Neural progenitor cell (in vitro differentiated cells): ENCODE data around the gene RAPGEF2. TPM values are rescaled to one million over a fixed set of nuclear protein-coding genes. Genes with fewer than 3 reads are reported as not detected.

ENCODE experiments used
- DNase-seq: peaks from one replicate; pipeline ENCODE4 v3.0.0-alpha.2; 2016; ENCODE audit warnings: low spot score
- H2AFZ ChIP-seq: fragments of 200-600 bp; sonication (generic); replicated peaks from 2 replicates; pipeline ENCODE4 v1.6.1; 2016; ENCODE audit warnings: antibody characterized with exemption
- H3F3A ChIP-seq: fragments of 200-600 bp; sonication (generic); 2 replicates; pipeline ENCODE4 v1.6.1; 2016; ENCODE audit warnings: antibody characterized with exemption, low read depth
- H3K27ac ChIP-seq: fragments of 200-600 bp; sonication (generic); 2 replicates; pipeline ENCODE4 v1.5.1; 2016; ENCODE audit warnings: mild to moderate bottlenecking
- H3K27me3 ChIP-seq: fragments of 200-600 bp; sonication (generic); 2 replicates; pipeline ENCODE4 v1.6.1; 2016; ENCODE audit warnings: mild to moderate bottlenecking, moderate library complexity
- H3K36me3 ChIP-seq: fragments of 200-600 bp; sonication (generic); 2 replicates; pipeline ENCODE4 v1.5.1; 2016
- H3K4me1 ChIP-seq: fragments of 200-600 bp; sonication (generic); 2 replicates; pipeline ENCODE4 v1.6.1; 2016; ENCODE audit warnings: mixed run types
- H3K4me2 ChIP-seq: fragments of 200-600 bp; sonication (generic); 2 replicates; pipeline ENCODE4 v1.6.1; 2016
- H3K4me3 ChIP-seq: fragments of 200-600 bp; sonication (generic); 2 replicates; pipeline ENCODE4 v1.5.1; 2016
- H3K79me2 ChIP-seq: fragments of 200-600 bp; sonication (generic); 2 replicates; pipeline ENCODE4 v1.6.1; 2016; ENCODE audit warnings: low read depth
- H3K9ac ChIP-seq: fragments of 200-600 bp; sonication (generic); 2 replicates; pipeline ENCODE4 v1.6.1; 2016
- H3K9me3 ChIP-seq: fragments of 200-600 bp; sonication (generic); 2 replicates; pipeline ENCODE4 v1.5.1; 2016; ENCODE audit warnings: low read depth
- H4K20me1 ChIP-seq: fragments of 200-600 bp; sonication (generic); 2 replicates; pipeline ENCODE4 v1.6.1; 2016; ENCODE audit warnings: low read depth
- H3K27ac Mint-ChIP-seq: 3 replicates; pipeline ENCODE4 v1.8.0; 2021; ENCODE audit warnings: mixed read lengths
- H3K27me3 Mint-ChIP-seq: 2 replicates; pipeline ENCODE4 v1.8.0; 2022; ENCODE audit warnings: low read depth, mild to moderate bottlenecking, inconsistent platforms, moderate library complexity, mixed read lengths; ENCODE audit not compliant: insufficient read depth
- H3K36me3 Mint-ChIP-seq: 3 replicates; pipeline ENCODE4 v1.8.0; 2021; ENCODE audit warnings: mixed read lengths
- H3K4me1 Mint-ChIP-seq: 3 replicates; pipeline ENCODE4 v1.8.0; 2021; ENCODE audit warnings: mixed read lengths
- H3K4me3 Mint-ChIP-seq: 3 replicates; pipeline ENCODE4 v1.8.0; 2021; ENCODE audit warnings: mild to moderate bottlenecking, moderate library complexity, mixed read lengths
- H3K9me3 Mint-ChIP-seq: 3 replicates; pipeline ENCODE4 v1.8.0; 2020; ENCODE audit warnings: mixed read lengths
- EZH2 ChIP-seq: fragments of 200-600 bp; sonication (generic); IDR thresholded peaks from 2 replicates; pipeline ENCODE4 v1.6.1; 2017; ENCODE audit warnings: antibody characterized with exemption, mild to moderate bottlenecking, moderate library complexity
- EZH2phosphoT487 ChIP-seq: fragments of 200-600 bp; sonication (generic); IDR thresholded peaks from 2 replicates; pipeline ENCODE4 v1.6.1; 2017; ENCODE audit warnings: antibody characterized with exemption
- total RNA-seq: library from RNA; depleted of rRNA; stranded (reverse); fragments of >200 nt; gene quantifications from 2 replicates; pipeline ENCODE4 v1.2.3, GENCODE V29; 2015; ENCODE audit warnings: low replicate concordance
- TF ChIP-seq, protein P1 (sequence below): fragments of 200-600 bp; sonication (generic); IDR thresholded peaks from 2 replicates; pipeline ENCODE4 v1.5.1; 2017; ENCODE audit warnings: antibody characterized with exemption, mild to moderate bottlenecking

Gene RAPGEF2
- 49.5 and 70.4 TPM in 2 replicates for total RNA-seq

DNA sequence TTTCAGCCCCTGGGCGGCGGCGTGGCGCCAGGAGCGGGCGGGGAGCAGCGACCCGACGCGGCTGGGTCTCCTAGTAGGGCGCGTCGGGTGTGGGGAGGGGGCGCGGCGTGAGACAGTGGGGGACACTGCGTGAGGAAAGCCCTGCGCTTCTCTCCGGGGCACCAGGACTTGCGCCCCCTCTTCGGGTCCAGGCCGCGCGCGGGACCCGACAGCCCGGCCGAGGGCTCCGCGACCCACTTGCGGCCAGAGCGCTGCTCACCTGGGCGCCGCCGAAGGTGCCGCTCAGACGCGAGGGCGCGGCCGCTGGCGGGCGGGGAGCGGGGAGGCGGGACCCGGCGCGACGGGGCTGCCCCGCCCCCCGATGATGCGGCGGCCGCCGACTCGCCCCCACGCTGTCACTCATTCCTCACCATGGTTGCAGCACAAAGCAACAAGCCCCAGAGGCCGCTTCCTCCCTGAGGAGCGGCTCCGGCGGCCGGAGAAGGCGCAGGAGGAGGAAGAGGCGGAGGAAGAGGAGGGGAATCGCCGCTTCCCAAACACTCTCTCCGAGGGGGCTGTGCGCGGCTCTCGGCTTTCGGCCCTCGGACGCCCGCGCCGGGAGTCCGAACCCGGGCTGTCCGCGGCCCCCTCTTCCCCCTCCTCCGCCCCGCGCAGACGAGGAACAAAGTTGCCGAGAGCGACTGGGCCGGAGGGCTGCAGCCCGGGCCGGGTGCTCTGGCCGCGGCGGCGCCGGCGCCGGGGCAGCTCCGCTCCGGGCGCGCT, at the start of gene RAPGEF2:
TSS of gene RAPGEF2 (plus strand) at position 458 of the 762 bp plus-strand sequence. CDS start 1,084 bp downstream, outside the sequence.
- H3K79me2 ChIP-seq = peaks cover 38% of the 10 kb centered on the region
- no peaks in the 10 kb centered on the region for H3K36me3 Mint-ChIP-seq
- peaks cover 32% of the 10 kb centered on the region for H3K4me1 Mint-ChIP-seq
- no peaks in the 10 kb centered on the region for H3K36me3 ChIP-seq
- peak; percentile 97 for DNase-seq
- peak within 1 kb of the TSS; percentile 89 for H3K4me3 Mint-ChIP-seq
- peaks cover 32% of the 10 kb centered on the region for H3K4me1 ChIP-seq
- peaks cover 8% of the 10 kb centered on the region for H3K27me3 Mint-ChIP-seq
- H3K4me2 ChIP-seq = peak within 1 kb of the TSS; percentile 80
- H3K27me3 ChIP-seq = peaks cover 19% of the 10 kb centered on the region
- no peaks in the 10 kb centered on the region for H3K9me3 Mint-ChIP-seq
- peak within 1 kb of the TSS; percentile 64 for H3K9ac ChIP-seq
- H3K4me3 ChIP-seq = peak within 1 kb of the TSS; percentile 99
- peaks cover 16% of the 10 kb centered on the region for H3F3A ChIP-seq
- H2AFZ ChIP-seq = peak within 1 kb of the TSS; percentile 55
- TF ChIP-seq EZH2 = peak; percentile 53
- TF ChIP-seq, protein P1, sequence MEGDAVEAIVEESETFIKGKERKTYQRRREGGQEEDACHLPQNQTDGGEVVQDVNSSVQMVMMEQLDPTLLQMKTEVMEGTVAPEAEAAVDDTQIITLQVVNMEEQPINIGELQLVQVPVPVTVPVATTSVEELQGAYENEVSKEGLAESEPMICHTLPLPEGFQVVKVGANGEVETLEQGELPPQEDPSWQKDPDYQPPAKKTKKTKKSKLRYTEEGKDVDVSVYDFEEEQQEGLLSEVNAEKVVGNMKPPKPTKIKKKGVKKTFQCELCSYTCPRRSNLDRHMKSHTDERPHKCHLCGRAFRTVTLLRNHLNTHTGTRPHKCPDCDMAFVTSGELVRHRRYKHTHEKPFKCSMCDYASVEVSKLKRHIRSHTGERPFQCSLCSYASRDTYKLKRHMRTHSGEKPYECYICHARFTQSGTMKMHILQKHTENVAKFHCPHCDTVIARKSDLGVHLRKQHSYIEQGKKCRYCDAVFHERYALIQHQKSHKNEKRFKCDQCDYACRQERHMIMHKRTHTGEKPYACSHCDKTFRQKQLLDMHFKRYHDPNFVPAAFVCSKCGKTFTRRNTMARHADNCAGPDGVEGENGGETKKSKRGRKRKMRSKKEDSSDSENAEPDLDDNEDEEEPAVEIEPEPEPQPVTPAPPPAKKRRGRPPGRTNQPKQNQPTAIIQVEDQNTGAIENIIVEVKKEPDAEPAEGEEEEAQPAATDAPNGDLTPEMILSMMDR = no peak
- peaks cover 39% of the 10 kb centered on the region for H4K20me1 ChIP-seq
- H3K27ac ChIP-seq = peak within 1 kb of the TSS; percentile 92
- H3K9me3 ChIP-seq = no peaks in the 10 kb centered on the region
- H3K27ac Mint-ChIP-seq = peak within 1 kb of the TSS; percentile 38

DNA sequence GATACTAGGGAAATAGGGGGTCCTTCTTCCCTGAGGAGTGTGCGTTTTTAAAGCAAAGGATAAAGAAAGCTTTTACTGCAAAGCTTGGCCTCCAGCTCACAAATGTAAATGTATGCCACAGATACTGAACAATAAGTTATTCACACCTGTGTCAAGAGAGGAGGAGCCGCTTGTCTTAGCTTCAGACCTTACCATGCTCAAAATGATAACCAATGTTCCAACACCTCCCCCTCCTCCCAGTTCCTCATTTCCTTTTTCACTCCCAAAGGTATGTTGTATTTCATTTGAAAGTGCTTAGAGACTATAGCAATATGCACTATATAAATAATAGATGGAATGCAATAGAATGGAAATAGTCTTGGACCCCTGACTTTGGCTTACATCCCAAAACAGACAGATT, 47.0 kb upstream of the RAPGEF2 start:
- Mint-ChIP-seq H3K27me3 (no peaks in the 10 kb centered on the region), H3K27ac (no peak overlapping the region), H3K36me3 (no peaks in the 10 kb centered on the region), H3K4me3 (no peak overlapping the region), H3K9me3 (no peaks in the 10 kb centered on the region), H3K4me1 (peaks cover 22% of the 10 kb centered on the region)
- Histone ChIP-seq H3K4me1 (peaks cover 30% of the 10 kb centered on the region), H4K20me1 (no peaks in the 10 kb centered on the region), H3K79me2 (no peaks in the 10 kb centered on the region), H3K27ac (no peak overlapping the region), H3K9ac (no peak overlapping the region), H2AFZ (no peak overlapping the region), H3K9me3 (no peaks in the 10 kb centered on the region), H3K27me3 (no peaks in the 10 kb centered on the region), H3K4me2 (no peak overlapping the region), H3K4me3 (no peak overlapping the region), H3F3A (no peaks in the 10 kb centered on the region), H3K36me3 (no peaks in the 10 kb centered on the region)
- DNase-seq = no peak
- no peak for TF ChIP-seq EZH2
- TF ChIP-seq, protein P1 = no peak
- no peak for TF ChIP-seq EZH2phosphoT487

GRCh38 chr4:159060161-159060560, 42.7 kb upstream of the RAPGEF2 start:
- TF ChIP-seq EZH2phosphoT487 = no peak
- TF ChIP-seq, protein P1 = no peak
- TF ChIP-seq EZH2 = no peak
- H3K4me2 ChIP-seq = no peak overlapping the region
- H3K27me3 ChIP-seq = no peaks in the 10 kb centered on the region
- Mint-ChIP-seq H3K4me1 (peaks cover 5% of the 10 kb centered on the region), H3K36me3 (no peaks in the 10 kb centered on the region), H3K4me3 (no peak overlapping the region), H3K27ac (no peak overlapping the region), H3K9me3 (no peaks in the 10 kb centered on the region), H3K27me3 (peaks cover 2% of the 10 kb centered on the region)
- no peaks in the 10 kb centered on the region for H3K36me3 ChIP-seq
- H4K20me1 ChIP-seq = no peaks in the 10 kb centered on the region
- H2AFZ ChIP-seq = no peak overlapping the region
- H3K79me2 ChIP-seq = no peaks in the 10 kb centered on the region
- no peak for DNase-seq
- H3F3A ChIP-seq = no peaks in the 10 kb centered on the region
- H3K9ac ChIP-seq = no peak overlapping the region
- H3K4me1 ChIP-seq = peaks cover 19% of the 10 kb centered on the region
- no peaks in the 10 kb centered on the region for H3K9me3 ChIP-seq
- H3K4me3 ChIP-seq = no peak overlapping the region
- H3K27ac ChIP-seq = no peak overlapping the region
